Body of pancreas (tissue), 4 donors: Measurements from ENCODE around the gene HLA-F.

Experiments
- POLR2A ChIP-seq, 3 donors: fragments of 450-650 bp; IDR thresholded peaks; one replicate each; pipeline ENCODE4 v1.6.1; 2016; ENCODE audit warnings: antibody characterized with exemption in 3 of 3, mild to moderate bottlenecking in 2 of 3
- TF ChIP-seq, protein P1 (sequence below), 7 experiments: fragments of 450-650 bp in 4 of 7; fragments of 200-600 bp in 3 of 7; sonication (generic) in 3 of 7; IDR thresholded peaks; one replicate each; pipeline ENCODE4 v1.5.1; 2016 to 2019; ENCODE audit warnings: antibody characterized with exemption in 7 of 7

DNA sequence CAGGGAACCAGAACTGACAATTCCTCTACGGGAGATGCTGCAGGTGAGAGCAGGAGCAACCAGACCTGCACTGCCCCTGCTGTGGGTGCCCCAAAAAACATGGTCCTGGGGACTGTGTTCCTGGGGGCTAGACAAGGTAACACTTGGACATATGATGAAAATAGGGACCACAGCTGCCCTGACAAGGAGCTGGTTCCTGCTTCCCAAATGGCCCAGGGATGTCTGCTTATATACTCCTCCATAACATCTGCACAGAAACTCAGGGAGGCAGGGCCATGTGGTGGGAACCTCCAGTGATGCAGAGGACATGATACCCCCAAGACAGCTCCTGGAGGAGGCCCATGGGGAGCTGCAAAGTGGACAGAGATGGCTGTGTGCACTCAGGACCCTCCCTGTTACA lies 19.8 kb downstream of the HLA-F start:
- no peak for TF ChIP-seq POLR2A (IDR thresholded peaks at IDR 0.05)
- TF ChIP-seq, protein P1, sequence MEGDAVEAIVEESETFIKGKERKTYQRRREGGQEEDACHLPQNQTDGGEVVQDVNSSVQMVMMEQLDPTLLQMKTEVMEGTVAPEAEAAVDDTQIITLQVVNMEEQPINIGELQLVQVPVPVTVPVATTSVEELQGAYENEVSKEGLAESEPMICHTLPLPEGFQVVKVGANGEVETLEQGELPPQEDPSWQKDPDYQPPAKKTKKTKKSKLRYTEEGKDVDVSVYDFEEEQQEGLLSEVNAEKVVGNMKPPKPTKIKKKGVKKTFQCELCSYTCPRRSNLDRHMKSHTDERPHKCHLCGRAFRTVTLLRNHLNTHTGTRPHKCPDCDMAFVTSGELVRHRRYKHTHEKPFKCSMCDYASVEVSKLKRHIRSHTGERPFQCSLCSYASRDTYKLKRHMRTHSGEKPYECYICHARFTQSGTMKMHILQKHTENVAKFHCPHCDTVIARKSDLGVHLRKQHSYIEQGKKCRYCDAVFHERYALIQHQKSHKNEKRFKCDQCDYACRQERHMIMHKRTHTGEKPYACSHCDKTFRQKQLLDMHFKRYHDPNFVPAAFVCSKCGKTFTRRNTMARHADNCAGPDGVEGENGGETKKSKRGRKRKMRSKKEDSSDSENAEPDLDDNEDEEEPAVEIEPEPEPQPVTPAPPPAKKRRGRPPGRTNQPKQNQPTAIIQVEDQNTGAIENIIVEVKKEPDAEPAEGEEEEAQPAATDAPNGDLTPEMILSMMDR (IDR thresholded peaks at IDR 0.05): no peak
